Activated naive CD8-positive, alpha-beta T cell treated with anti-CD3 and anti-CD28 coated beads for 36 hours (primary cell): Measurements from ENCODE around the gene MYT1. TPM values are rescaled to one million over a fixed set of nuclear protein-coding genes. Genes with fewer than 3 reads are reported as not detected.
"Not testable (repeated sequence)": the region's sequence is repeated elsewhere in the genome, so short reads cannot be mapped to it uniquely, and the experiment has no call there.

Experiments used
- DNase-seq: peaks from one replicate; pipeline ENCODE4 v3.0.0; 2021
- H3K27ac Mint-ChIP-seq: one replicate; pipeline ENCODE4 v1.8.0; 2022; ENCODE audit warnings: mild to moderate bottlenecking, moderate library complexity, mixed read lengths
- H3K27me3 Mint-ChIP-seq: one replicate; pipeline ENCODE4 v1.8.0; 2022; ENCODE audit warnings: mild to moderate bottlenecking, mixed read lengths
- H3K36me3 Mint-ChIP-seq: one replicate; pipeline ENCODE4 v1.8.0; 2021; ENCODE audit warnings: mild to moderate bottlenecking, mixed read lengths
- H3K4me1 Mint-ChIP-seq: one replicate; pipeline ENCODE4 v1.8.0; 2021; ENCODE audit warnings: mixed read lengths
- H3K4me3 Mint-ChIP-seq: one replicate; pipeline ENCODE4 v1.8.0; 2022; ENCODE audit warnings: mild to moderate bottlenecking, moderate library complexity, mixed read lengths
- H3K9me3 Mint-ChIP-seq: one replicate; pipeline ENCODE4 v1.8.0; 2022; ENCODE audit warnings: mixed read lengths
- total RNA-seq, 2 experiments: library from RNA; stranded (reverse); gene quantifications; one replicate each; pipeline ENCODE4 v1.2.3, GENCODE V29; 2021

The MYT1 gene
- total RNA-seq, 2 experiments from 2014 or later: 0.44 TPM; not detected in 1

DNA sequence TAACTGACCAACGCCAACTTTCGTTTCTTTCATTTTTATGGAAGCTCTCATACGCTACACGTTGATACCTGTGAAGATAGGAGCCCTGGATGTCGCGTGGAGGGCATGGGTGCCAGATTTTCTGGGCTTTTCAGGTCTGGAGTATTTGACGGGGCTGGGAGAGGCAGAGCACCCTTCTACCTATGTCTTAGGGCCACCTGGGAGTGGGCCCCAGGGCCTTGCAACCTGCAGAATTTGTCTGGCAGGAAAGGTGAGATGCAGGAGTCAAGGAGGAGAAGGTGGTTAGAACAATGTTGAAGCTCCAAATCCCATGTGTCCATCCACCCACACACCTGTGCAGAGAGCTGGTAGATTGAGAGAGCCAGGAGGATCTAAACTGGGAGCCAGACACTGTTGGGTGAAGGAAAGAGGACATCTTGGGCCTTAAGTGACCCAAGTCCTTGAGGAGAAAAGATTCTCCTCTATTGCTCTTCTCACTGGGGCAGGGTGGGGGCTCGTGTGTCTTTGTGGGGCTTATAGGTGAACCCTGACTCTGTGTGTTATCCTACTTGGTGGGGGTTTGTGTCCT lies 63.9 kb downstream of the MYT1 start:
- no peak overlapping the region for H3K4me3 Mint-ChIP-seq
- H3K27ac Mint-ChIP-seq: no peak overlapping the region
- no peak for DNase-seq
- H3K9me3 Mint-ChIP-seq: no peaks in the 10 kb centered on the region
- H3K27me3 Mint-ChIP-seq: no peaks in the 10 kb centered on the region
- H3K36me3 Mint-ChIP-seq: no peaks in the 10 kb centered on the region
- H3K4me1 Mint-ChIP-seq: peaks cover 9% of the 10 kb centered on the region

- Mint-ChIP-seq H3K4me3 (no peak overlapping the region), H3K36me3 (no peaks in the 10 kb centered on the region), H3K27ac (no peak overlapping the region), H3K9me3 (no peaks in the 10 kb centered on the region), H3K27me3 (no peaks in the 10 kb centered on the region), H3K4me1 (peaks cover 15% of the 10 kb centered on the region)
- no peak for DNase-seq
Observed at GRCh38 chr20:64228751-64229506, 64.7 kb downstream of the MYT1 start.

GRCh38 chr20:64229507-64230061 lies 65.3 kb downstream of the MYT1 start:
- H3K36me3 Mint-ChIP-seq: no peaks in the 10 kb centered on the region
- H3K4me1 Mint-ChIP-seq: peaks cover 12% of the 10 kb centered on the region
- no peak overlapping the region for H3K27ac Mint-ChIP-seq
- H3K9me3 Mint-ChIP-seq: no peaks in the 10 kb centered on the region
- no peak overlapping the region for H3K4me3 Mint-ChIP-seq
- H3K27me3 Mint-ChIP-seq: no peaks in the 10 kb centered on the region
- DNase-seq: no peak

DNA sequence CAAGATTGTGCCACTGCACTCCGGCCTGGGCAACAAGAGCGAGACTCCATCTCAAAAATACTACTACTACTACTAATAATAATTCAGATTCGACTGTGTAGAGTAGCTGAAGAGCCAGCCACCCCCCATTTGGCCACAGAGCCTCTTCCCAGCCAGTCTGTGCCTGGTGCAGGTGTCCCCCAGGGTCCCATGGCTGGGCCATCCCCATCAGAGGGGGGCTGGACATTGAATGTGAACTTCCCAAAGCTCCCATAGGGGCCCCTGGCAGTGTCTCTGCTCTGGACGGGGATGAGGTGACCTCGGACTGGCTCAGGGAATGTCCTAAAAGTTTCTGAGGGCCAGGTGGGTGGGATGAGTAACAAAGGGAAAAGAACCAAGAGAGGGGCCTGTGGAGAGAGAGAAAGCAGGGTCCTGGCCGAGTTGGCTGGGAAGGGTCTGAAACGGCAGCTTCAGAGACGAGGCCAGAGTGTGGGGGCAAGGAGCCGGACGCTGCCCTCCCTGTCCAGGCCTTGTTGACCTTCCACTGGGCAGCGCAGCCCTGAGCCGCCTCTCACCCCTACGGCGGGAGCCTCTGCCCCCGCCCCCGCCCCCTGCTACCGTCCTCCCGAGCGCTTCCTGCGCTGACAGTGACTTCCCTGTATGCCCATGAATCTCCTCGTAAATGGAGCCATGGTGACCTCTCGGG lies 66.4 kb downstream of the MYT1 start:
- no peaks in the 10 kb centered on the region for H3K9me3 Mint-ChIP-seq
- no peaks in the 10 kb centered on the region for H3K36me3 Mint-ChIP-seq
- H3K4me3 Mint-ChIP-seq: no peak overlapping the region
- no peak overlapping the region for H3K27ac Mint-ChIP-seq
- no peak for DNase-seq
- H3K4me1 Mint-ChIP-seq: peaks cover 11% of the 10 kb centered on the region
- no peaks in the 10 kb centered on the region for H3K27me3 Mint-ChIP-seq

- H3K27me3 Mint-ChIP-seq: no peaks in the 10 kb centered on the region
Observed at GRCh38 chr20:64231621-64232550, 67.6 kb downstream of the MYT1 start.

DNA sequence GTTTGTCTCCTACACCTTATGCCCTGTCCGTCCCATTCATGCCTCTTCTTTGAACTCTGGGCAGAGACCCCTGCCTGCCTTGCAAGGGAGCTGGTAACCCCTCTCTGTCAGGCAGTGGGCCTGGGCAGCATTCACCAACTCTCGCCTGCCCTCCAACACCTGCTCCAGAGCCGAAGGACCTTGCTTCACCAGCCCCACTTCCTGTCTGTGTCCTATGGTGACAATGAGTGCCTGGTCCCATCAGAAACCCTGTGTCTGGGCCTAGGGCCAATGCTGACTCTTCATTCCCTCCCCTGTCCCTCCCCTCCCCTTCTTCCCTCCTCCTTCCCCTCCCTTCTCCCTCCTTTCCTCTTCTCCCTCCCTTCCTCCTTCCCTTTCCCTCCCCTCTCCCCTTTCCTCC lies 68.5 kb downstream of the MYT1 start:
- H3K36me3 Mint-ChIP-seq: no peaks in the 10 kb centered on the region
- H3K27me3 Mint-ChIP-seq: no peaks in the 10 kb centered on the region
- no peaks in the 10 kb centered on the region for H3K9me3 Mint-ChIP-seq

More at GRCh38 chr20:64231621-64232550, 67.6 kb downstream of the MYT1 start:
- H3K4me3 Mint-ChIP-seq: no peak overlapping the region
- H3K36me3 Mint-ChIP-seq: no peaks in the 10 kb centered on the region
- peaks cover 10% of the 10 kb centered on the region for H3K4me1 Mint-ChIP-seq
- no peak overlapping the region for H3K27ac Mint-ChIP-seq
- H3K9me3 Mint-ChIP-seq: no peaks in the 10 kb centered on the region
- DNase-seq: no peak

DNA sequence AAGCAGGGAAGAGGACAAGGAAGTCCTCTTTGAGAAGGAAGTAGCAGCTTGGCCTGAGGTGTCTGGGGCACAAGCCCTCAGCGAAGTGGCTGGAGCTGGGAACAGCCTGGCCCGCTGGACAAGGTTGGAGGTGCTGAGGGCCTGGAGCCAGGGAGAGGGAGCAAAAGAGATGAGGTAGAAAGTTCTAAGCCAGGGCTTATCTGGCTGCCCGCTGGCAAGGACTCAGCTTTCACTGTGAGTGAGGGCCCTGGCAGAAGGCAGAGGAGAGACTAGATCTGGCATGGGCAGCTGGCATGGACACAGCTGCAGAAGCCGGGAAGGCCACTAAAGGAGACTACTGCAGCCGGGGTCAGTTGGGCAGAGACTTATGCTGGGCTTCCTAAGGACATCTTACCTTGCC lies 69.5 kb downstream of the MYT1 start:
- no peak overlapping the region for H3K27ac Mint-ChIP-seq
- H3K4me3 Mint-ChIP-seq: no peak overlapping the region

More for the DNA sequence above, 68.5 kb downstream of the MYT1 start:
- DNase-seq: no peak
- Mint-ChIP-seq H3K27ac (no peak overlapping the region), H3K4me1 (peaks cover 8% of the 10 kb centered on the region), H3K4me3 (no peak overlapping the region)

GRCh38 chr20:64234291-64234791 lies 70.1 kb downstream of the MYT1 start:
- Mint-ChIP-seq H3K27me3 (no peaks in the 10 kb centered on the region), H3K9me3 (no peaks in the 10 kb centered on the region), H3K36me3 (no peaks in the 10 kb centered on the region), H3K4me1 (peaks cover 8% of the 10 kb centered on the region), H3K27ac (no peak overlapping the region), H3K4me3 (no peak overlapping the region)
- DNase-seq: no peak

More for the DNA sequence above, 69.5 kb downstream of the MYT1 start:
- H3K4me1 Mint-ChIP-seq: peaks cover 8% of the 10 kb centered on the region
- DNase-seq: no peak
- no peaks in the 10 kb centered on the region for H3K9me3 Mint-ChIP-seq
- no peaks in the 10 kb centered on the region for H3K27me3 Mint-ChIP-seq
- H3K36me3 Mint-ChIP-seq: no peaks in the 10 kb centered on the region

DNA sequence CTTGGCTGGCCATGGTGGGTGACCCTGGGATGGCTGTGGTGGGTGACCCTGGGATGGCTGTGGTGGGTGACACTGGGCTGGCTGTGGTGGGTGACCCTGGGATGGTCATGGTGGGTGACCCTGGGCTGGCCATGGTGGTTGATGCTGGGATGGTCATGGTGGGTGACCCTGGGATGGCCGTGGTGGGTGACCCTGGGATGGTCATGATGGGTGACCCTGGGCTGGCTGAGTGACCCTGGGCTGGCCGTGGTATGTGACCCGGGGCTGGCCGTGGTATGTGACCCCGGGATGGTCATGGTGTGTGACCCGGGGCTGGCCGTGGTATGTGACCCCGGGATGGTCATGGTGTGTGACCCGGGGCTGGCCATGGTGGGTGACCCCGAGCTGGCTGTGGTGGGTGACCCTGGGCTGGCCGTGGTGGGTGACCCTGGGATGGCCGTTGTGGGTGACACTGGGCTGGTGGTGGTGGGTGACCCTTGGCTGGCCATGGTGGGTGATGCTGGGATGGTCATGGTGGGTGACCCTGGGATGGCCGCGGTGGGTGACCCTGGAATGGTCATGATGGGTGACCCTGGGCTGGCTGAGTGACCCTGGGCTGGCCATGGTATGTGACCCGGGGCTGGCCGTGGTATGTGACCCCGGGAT lies 70.8 kb downstream of the MYT1 start:
- H3K4me1 Mint-ChIP-seq, H3K4me3 Mint-ChIP-seq, H3K9me3 Mint-ChIP-seq, H3K36me3 Mint-ChIP-seq, H3K27ac Mint-ChIP-seq, DNase-seq, H3K27me3 Mint-ChIP-seq: not testable (repeated sequence)

- H3K4me3 Mint-ChIP-seq: no peak overlapping the region
- H3K27me3 Mint-ChIP-seq: no peaks in the 10 kb centered on the region
- no peak for DNase-seq
- H3K27ac Mint-ChIP-seq: no peak overlapping the region
- H3K4me1 Mint-ChIP-seq: peaks cover 8% of the 10 kb centered on the region
- no peaks in the 10 kb centered on the region for H3K9me3 Mint-ChIP-seq
- no peaks in the 10 kb centered on the region for H3K36me3 Mint-ChIP-seq
Observed at GRCh38 chr20:64236137-64237088, 72.2 kb downstream of the MYT1 start.

DNA sequence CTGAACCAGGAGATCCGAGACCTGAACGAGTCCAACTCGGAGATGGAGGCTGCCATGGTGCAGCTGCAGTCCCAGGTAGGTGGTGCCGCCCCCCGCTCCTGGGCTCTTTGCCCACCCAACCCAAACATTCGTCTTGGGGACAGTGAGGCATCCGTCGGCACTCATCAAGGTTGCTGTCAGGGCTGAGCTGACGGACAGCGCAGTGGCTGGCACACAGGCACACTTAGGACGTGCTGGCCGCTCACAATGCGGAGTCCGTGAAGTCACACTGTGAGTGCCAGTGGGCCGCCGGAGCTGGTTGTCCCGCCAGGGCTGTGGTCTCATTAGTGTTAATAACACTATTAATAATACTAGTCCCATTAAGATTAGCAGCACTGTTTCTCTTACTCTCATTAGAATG lies 73.1 kb downstream of the MYT1 start:
- Mint-ChIP-seq H3K36me3 (no peaks in the 10 kb centered on the region), H3K27ac (no peak overlapping the region), H3K9me3 (no peaks in the 10 kb centered on the region), H3K4me1 (peaks cover 8% of the 10 kb centered on the region), H3K27me3 (no peaks in the 10 kb centered on the region), H3K4me3 (no peak overlapping the region)
- no peak for DNase-seq

DNA sequence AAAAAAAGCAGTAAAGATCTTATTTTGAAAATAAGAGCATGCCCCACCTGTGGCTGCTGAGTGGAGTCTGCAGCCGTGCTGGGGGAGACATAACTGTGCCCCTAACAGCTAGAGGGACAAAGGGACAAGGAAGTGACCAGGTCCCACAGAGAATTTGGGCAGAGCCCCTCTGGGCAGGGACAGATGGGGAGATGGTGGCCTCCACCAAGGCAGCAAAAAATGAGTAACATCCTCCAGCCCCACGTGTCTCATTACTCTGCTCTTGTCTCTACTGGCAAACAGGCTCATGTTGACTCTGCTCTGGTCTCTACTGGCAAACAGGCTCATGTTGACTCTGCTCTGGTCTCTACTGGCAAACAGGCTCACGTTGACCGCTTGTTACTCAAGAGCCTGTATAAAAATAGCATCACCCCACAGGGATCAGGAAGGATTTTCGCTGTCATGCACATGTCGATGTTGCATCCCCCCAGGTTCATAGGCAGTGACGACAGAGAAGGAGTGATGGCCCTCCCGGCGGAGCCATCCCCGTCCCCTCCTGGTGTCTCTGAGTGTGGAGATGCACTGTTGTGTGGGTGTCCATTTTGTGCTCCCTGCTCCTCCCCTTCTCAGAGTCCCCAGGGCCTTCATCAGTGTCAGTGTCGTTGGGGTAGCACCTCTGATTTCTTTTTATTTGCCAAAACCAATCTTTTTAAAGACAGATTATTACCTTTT lies 74.0 kb downstream of the MYT1 start:
- H3K4me1 Mint-ChIP-seq: peaks cover 6% of the 10 kb centered on the region
- H3K27me3 Mint-ChIP-seq: no peaks in the 10 kb centered on the region
- no peaks in the 10 kb centered on the region for H3K36me3 Mint-ChIP-seq
- H3K9me3 Mint-ChIP-seq: no peaks in the 10 kb centered on the region
- no peak overlapping the region for H3K27ac Mint-ChIP-seq
- DNase-seq: no peak
- no peak overlapping the region for H3K4me3 Mint-ChIP-seq
